ENCODE results near the gene TPD52L1. TPM values are rescaled to one million over a fixed set of nuclear protein-coding genes. Genes with fewer than 3 reads are reported as not detected.

Gene TPD52L1
- total and polyA plus RNA-seq, 2 donors (not counting 3 experiments of a cell fraction or from before 2014, with no cell fraction given) = 0.29 to 0.37 TPM

- H3K9me1 ChIP-seq (replicated peaks; ENCODE audit: control insufficient read depth, extremely low read depth, insufficient read depth, low read length) = no peaks in the 10 kb centered on the region
- no peak overlapping the region for H3K27ac ChIP-seq (ENCODE audit: insufficient read depth, low read depth, low read length)
- DNase-seq (ENCODE audit: low read depth, low spot score) (no peak), FAIRE-seq (no peak)
- no peaks in the 10 kb centered on the region for H4K20me1 ChIP-seq (replicated peaks; ENCODE audit: control insufficient read depth, extremely low read depth, insufficient read depth, low read length)
- intact Hi-C loops (cut with micrococcal nuclease) (no loop called here), dilution Hi-C loops (cut with MboI; ENCODE audit: extremely low pct_ligation_motif_present, low sequenced_read_pairs) (no loop called here)
- no peak overlapping the region for H2AFZ ChIP-seq (ENCODE audit: low read depth, low read length)
- peaks cover 17% of the 10 kb centered on the region for H3K4me1 ChIP-seq (ENCODE audit: control insufficient read depth, extremely low read depth, insufficient read depth, low read length)
- no peaks in the 10 kb centered on the region for H3K9me3 ChIP-seq (replicated peaks; ENCODE audit: control insufficient read depth, insufficient read depth, low read length)
- ChIA-PET POLR2A (no interaction called here), CTCF (no interaction called here)
- H3K4me3 ChIP-seq (replicated peaks in 1 of 3; ENCODE audit: insufficient read depth in 1 of 3, low read depth in 1 of 3, low read length in 3 of 3) = no peak overlapping the region
- H3K27me3 ChIP-seq (ENCODE audit: control insufficient read depth in 2 of 2, insufficient read depth in 2 of 2, low read length in 2 of 2) = no peaks in the 10 kb centered on the region
- no peak for TF ChIP-seq CTCF (IDR thresholded peaks at IDR 0.05; ENCODE audit: extremely low read depth in 1 of 2, insufficient read depth in 1 of 2, low read depth in 1 of 2, low read length in 2 of 2)
- no peak for TF ChIP-seq POLR2A (IDR thresholded peaks at IDR 0.05; ENCODE audit: low read depth, low read length)
- TF ChIP-seq POLR2AphosphoS5 (IDR thresholded peaks at IDR 0.05; ENCODE audit: insufficient read depth, low read depth, low read length) = no peak
- no peak for TF ChIP-seq EZH2 (IDR thresholded peaks at IDR 0.05; ENCODE audit: borderline replicate concordance, low read depth, low read length, severe bottlenecking)
- TF ChIP-seq MYC (IDR thresholded peaks at IDR 0.05; ENCODE audit: low read depth, low read length) = no peak
- no peak for TF ChIP-seq FOS (IDR thresholded peaks at IDR 0.05; ENCODE audit: borderline replicate concordance, insufficient read depth, low read length)
- no peak for TF ChIP-seq GATA2 (IDR thresholded peaks at IDR 0.05; ENCODE audit: insufficient read depth, insufficient read length, low read depth, low read length)
- no peak for TF ChIP-seq MAX (IDR thresholded peaks at IDR 0.05; ENCODE audit: insufficient read depth, insufficient read length)
- no peak for TF ChIP-seq JUN (IDR thresholded peaks at IDR 0.05; ENCODE audit: borderline replicate concordance, insufficient read depth, insufficient read length, low read depth)
- BruUV-seq (replicated peaks) = no TSS peak
- H3K36me3 ChIP-seq (ENCODE audit: control insufficient read depth in 2 of 2, extremely low read depth in 1 of 2, insufficient read depth in 2 of 2, low read length in 2 of 2) = no peaks in the 10 kb centered on the region
- H3K9ac ChIP-seq (replicated peaks; ENCODE audit: extremely low read depth, insufficient read depth, low read length) = no peak overlapping the region
- H3K4me2 ChIP-seq (ENCODE audit: insufficient read depth, low read length) = no peak overlapping the region
- H3K79me2 ChIP-seq (ENCODE audit: control insufficient read depth, insufficient read depth, low read length) = no peaks in the 10 kb centered on the region
Observed at GRCh38 chr6:125200941-125201340, 47.4 kb downstream of the TPD52L1 start.

Measured in endothelial cell of umbilical vein (primary cell).